ENCODE data around the gene FAM25A.
"Not testable (repeated sequence)": the region's sequence is repeated elsewhere in the genome, so short reads cannot be mapped to it uniquely, and the experiment has no call there.

Gene FAM25A

DNA sequence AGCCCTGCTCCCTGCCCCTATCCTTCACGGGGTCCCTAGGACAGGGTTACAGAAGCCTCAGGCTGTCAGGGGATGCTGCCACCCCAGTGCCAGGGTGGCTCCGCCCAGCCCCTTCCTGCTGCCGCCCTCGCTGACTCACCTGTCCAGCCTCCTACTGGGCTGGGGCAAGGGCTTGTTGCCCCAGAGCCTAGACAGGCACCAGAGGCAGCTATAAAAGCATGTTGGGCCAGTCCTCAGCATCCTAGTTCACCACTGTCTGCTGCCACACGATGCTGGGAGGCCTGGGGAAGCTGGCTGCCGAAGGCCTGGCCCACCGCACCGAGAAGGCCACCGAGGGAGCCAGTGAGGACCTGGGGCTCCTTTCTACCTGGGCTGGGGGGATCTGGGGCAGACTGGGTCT, at the start of gene FAM25A:
Gene FAM25A, plus strand, starts transcription at position 239 of the 400 bp plus-strand sequence. Its CDS starts 31 bp downstream, at position 270.
- DNase-seq (ENCODE audit: low spot score) = not testable (repeated sequence)

DNA sequence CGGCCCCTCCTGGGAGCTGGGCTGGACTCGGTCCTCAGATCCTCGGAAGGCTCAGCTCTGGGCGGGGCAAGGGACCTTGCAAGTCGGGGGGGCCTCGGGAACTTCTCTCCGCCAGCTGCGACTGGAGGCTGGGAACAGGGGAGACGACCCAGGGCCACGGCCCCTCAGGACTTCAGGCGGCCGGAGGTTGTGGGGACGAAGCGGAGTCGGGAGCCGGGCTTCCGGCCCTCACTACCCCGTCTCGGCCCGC, 49.2 kb upstream of the FAM25A start:
- DNase-seq (ENCODE audit: low spot score) = no peak

DNA sequence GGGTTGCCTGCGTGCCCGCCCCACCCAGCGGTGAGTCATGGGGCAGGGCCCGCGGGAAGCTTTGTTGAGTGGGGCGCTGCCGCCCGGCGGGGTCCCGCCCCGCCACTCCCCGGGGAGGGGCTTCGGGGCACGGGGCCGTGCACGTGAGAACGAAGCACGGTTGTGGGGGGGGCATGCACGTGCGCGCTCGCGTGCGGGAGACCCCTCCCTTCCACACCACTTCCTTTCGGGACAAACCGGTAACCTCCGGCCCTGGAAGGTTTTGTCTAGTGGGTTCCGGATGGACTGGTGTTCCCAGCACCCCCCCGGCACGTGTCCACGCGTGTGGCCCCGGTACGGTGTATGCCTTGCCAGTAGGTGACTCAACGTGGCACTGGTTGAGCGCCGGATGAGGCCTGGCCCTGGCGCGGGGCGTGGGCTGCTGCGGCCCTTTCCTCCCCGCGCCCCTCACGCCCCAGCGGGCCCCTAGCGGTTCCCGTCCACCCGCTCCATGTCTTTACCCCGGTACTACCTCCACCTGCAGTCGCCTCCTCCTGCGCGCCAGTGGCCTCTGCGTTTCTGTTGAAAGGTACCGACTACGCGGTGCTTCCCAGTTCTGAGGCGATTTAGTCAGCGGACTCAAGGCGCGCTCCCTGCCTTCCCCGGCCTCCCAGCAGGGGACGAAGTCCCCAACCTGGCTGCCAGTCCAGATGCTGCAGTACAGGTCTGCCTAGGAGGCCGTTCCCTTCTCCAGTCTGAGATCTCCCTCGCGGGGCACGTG, 48.7 kb upstream of the FAM25A start:
- no peak for DNase-seq (ENCODE audit: low spot score)

DNA sequence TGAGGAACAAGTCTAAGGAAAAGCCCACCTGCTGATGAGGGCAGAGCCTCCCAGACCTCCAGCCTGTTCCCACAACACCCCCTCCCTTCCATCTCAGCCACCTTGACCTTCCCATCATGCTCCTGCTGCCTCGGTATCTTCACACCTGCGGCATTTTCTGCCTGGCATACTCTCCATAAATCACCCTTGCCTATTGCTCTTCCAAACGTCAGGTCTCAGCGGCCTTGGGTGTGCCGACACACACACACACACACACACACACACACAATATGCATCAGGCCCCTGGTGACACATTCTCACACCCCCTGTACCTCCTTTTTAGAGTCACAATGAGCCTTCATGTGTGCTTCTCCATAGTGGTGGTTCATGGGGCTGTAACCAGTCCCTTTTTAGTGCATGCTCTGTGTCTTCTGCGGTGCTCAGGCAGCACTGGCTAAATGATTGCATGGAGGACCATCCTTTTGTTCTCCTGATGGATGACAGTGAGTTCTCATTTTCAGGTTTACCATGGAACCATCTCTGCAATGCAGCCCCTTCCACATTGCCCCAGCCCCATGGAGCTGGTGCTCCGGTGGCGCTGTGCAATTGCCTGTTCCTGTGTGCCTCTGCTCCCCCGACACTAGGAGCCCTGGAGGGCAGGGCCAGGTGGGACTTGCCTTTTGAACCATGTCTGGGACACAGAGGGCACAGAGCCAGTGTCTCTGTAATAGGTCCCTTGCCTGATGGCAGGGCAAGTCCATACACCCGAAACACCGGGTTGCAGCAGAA, 47.3 kb upstream of the FAM25A start:
- no peak for DNase-seq (ENCODE audit: low spot score)

DNA sequence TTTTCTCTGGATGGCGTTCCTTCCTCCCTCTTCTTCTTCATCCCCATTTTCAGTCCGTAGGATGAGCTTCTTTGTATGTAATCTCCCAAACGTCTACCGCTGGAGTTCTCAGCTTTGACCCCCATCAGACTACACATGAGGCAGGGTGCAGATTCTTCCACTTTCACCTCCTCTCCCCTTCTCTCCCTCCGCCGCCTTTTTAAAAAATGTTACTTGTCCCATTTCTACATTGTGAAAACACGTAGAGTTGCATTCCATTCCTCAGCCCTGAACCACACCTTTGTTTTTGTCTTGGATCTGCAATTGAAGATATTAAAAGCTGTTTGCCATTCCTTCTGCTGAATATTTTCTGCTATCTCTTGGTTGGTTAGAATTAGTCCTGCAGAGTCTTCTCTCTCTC, 45.6 kb upstream of the FAM25A start:
- DNase-seq (ENCODE audit: low spot score) = no peak

DNA sequence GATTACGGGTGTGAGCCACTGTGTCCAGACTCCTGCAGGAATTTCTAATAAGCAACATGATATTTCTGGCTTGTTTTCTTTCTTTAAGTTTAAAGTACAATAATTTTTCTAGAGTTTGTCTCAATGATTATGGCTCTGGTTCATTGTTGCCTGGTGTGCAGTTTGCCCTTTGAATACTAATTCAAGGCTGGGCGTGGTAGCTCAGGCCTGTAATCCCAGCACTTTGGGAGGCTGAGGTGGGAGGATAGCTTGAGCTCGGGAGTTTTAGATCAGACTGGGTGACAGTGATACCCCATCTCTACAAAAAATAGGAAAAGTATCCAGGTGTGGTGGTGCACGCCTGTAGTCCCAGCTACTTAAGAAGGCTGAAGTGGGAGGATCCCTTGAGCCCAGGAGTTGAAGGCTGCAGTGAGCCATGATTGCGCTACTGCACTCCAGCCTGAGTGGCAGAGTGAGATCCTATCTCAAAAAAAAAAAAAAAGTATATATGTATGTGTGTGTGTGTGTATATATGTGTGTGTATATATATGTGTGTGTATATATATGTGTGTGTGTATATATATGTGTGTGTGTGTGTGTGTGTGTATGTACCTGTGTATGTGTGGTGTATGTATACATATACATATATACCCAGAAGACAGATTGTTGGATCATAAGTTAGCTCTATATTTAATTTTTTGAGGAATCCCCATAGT, 43.6 kb upstream of the FAM25A start:
- no peak for DNase-seq (ENCODE audit: low spot score)

DNA sequence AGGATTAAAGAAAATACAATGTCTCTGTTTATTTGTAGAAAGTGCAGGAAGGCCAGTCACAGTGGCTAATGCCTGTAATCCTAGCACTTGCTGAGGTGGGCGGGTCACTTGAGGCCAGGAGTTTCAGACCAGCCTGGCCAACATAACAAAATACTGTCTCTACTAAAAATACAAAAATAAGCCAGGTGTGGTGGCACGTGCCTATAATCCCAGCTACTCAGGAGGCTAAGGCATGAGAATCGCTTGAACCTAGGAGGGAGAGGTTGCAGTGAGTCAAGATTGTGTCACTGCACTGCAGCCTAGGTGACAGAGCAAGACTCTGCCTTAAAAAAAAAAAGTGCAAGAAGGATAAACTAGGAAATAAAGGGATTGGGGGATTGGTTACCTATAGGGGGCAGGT, 41.6 kb upstream of the FAM25A start:
- not testable (repeated sequence) for DNase-seq (ENCODE audit: low spot score)

DNA sequence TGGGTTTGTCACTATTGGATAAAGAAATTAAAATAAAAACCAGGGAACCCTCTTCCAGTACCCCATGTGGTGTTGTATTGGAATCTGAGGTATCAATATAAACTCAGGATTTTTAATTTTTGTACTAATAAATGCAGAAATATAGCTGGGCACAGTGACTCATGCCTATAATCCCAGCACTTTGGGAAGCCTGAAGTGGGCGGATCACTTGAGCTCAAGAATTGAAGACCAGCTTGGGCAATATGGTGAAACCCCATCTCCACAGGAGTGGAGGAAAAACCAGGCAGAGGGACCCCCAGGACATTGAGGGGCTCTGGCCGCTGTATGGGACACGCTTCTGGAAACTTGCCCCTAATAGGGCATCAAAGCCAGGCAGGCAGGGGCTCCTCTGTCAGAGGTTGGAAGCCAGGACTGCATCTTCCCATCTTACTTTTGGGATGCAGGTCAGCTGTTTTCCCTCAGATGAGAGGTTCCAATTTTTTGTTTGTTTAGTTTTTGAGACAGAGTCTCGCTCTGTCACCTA, 40.7 kb upstream of the FAM25A start:
- DNase-seq (ENCODE audit: low spot score) = no peak

DNA sequence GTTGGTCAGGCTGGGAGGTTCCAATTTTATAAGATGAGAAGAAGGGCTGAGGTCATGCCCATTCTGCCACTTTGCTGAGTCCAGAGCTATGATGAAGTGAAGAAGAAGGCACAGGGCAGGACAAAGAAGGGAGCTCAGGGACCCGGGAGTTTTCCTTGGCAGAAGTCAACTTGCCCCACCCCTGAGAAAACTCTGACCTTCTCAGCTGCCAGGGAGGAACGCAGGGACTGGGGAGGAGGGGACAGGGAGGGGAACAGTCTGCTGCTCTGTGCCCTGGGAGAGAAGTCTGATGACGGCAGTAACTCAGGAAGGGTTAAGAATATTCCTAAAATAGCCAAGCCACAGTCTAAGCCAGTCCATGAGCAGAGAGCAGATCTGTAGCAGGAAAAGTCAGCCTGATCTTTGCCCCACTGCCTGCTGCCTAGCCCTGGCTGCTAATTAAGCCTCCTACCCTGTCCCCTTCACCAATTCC, 40.1 kb upstream of the FAM25A start:
- DNase-seq (ENCODE audit: low spot score) = no peak

DNA sequence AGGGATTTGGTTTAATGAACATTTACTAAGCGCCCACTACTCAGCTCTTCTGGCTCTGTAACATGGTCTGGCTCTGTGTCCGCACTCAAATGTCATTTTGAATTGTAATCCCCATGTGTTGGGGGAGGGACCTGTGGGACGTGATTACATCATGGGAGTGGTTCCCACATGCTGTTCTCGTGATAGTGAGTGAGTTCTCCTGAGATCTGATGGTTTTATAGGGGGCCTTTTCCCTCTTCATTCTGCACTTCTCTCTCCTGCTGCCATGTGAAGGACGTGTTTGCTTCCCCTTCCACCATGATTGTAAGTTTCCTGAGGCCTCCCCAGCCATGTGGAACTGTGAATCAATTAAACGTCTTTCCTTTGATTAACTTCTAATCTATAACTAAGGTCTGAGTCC, 39.1 kb upstream of the FAM25A start:
- not testable (repeated sequence) for DNase-seq (ENCODE audit: low spot score)

DNA sequence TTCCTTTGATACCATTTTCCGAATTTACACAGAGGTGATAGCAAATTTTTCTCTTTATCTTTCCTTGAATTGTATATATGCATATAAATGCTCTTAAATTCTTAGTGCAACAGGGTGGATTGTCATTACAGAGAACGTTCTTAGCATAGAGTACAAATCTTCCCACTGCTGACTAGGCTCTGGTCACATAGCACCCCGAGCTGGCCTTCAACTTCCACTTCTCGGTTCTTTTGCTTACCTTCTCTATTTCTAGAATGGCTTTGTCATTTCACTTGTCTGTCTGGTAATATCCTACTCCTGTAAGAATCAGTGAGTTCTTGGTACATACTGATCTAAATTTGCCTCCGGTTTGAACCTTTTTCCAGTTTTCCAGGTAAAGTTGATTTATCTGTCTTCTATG, 38.4 kb upstream of the FAM25A start:
- DNase-seq (ENCODE audit: low spot score) = no peak

DNA sequence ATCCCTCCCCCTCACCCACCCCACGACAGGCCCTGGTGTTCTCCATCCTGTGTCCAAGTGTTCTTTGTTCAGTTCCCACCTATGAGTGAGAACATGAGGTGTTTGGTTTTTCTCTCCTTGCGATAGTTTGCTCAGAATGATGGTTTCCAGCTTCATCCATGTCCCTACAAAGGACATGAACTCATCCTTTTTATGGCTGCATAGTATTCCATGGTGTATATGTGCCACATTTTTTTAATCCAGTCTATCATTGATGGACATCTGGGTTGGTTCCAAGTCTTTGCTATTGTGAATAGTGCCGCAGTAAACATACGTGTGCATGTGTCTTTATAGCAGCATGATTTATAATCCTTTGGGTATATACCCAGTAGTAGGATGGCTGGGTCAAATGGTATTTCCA, 35.6 kb upstream of the FAM25A start:
- DNase-seq (ENCODE audit: low spot score) = not testable (repeated sequence)

DNA sequence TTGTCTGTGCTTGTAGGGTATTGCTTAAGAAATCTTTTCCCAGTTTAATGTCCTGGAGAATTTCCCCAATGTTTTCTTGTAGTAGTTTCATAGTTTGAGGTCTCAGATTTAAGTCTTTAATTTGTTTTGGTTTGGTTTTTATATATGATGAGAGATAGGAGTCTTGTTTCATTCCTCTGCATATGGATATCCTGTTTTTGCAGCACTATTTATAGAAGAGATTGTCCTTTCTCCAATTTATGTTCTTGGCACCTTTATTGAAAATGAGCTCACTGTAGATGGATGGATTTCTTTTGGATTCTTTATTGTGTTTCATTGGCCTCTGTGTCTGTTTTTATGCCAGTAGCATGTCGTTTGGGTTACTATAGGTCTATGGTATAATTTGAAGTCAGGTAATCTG, 31.6 kb upstream of the FAM25A start:
- DNase-seq (ENCODE audit: low spot score) = no peak

DNA sequence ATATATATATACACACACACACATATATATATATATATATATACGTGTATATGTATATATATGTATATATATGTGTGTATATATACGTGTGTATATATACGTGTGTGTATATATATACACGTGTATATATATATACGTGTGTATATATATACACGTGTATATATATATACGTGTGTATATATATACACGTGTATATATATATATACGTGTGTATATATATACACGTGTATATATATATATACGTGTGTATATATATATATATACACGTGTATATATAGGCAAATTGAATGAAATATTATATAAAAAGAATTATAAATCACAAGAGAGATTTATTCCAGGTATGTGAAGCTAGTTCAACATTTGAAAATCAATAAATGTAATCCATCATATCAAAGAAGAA, 28.7 kb upstream of the FAM25A start:
- DNase-seq (ENCODE audit: low spot score) = not testable (repeated sequence)

DNA sequence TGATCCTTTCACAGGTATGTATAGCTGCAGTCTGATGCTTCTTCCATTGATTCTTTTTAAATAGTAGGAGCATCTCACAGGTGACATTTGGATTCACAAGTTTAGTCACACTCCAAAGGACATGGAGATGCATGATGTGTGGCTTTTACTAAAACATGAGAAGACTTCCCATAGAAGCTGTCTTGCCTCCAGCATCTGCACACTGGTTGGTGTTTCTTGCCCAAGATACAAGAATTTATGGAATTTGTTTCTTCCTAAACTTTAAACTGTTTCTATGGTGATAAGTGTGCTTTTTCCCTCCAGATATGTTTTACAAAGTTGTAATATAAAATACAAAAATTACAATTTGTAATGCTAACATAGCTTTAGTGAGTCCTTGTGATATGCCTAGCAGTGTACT, 27.6 kb upstream of the FAM25A start:
- DNase-seq (ENCODE audit: low spot score) = no peak

DNA sequence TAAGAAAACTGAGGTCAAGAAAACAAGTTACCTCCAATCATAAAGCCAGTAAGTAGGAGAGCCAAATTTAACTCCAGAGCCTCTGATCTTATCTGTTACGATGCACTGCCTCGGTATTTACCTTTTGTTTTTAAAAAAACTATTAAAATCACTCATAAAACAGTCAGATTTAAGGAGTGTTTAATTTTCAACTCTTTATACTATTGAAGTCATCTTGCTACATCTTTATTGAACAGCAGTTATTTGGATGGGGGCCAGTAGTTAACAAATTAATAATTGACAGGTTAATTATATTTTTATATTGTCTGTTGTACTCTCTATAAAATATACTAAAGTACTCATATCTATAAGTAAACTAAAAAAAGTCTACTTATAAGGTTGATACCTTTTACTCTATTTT, 27.2 kb upstream of the FAM25A start:
- DNase-seq (ENCODE audit: low spot score) = no peak

DNA sequence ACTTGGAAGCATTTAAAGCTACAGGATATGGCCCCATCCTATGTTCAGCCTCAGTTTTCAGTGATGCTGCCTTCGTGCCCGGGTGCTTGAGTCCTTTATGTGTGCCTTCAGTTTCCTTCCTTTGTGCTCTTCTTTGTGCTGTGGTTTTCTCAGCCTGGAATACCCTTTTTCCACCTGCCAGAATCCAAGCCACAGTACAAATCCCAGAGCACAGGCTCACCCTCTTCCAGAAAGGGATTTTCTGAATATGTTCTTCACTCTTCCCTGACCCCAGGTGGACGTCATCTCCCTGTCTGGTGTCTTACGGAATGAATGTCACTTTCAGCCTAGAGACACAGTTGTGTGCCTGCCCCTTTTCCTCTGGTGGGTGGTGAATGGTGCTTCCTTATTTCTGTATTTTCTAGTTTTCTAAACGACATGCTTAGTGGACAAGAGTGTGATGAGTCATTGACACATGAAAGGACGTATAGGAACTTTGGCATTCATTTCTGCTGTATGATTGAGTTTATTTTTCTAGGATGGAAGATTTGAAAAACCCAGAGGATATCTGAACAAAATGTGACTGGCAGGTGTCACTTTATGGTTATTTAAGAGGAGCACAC, 20.2 kb upstream of the FAM25A start:
- not testable (repeated sequence) for DNase-seq (ENCODE audit: low spot score)

DNA sequence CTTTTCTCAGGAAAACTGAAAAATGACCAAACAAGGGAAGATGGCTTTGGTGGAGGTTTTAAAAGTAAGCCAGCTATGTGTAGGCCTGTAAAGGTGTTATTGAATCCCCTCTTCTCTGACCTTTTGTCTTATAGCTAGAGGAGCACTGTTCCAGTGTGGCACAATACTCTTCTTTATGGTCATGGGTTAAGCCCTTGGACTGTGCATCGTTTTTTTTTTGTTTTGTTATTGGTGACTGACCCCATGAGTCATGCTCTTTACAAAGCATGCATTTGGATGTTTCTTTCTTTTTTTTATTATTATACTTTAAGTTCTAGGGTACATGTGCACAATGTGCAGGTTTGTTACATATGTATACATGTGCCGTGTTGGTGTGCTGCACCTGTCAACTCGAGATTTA, 19.6 kb upstream of the FAM25A start:
- DNase-seq (ENCODE audit: low spot score) = no peak

DNA sequence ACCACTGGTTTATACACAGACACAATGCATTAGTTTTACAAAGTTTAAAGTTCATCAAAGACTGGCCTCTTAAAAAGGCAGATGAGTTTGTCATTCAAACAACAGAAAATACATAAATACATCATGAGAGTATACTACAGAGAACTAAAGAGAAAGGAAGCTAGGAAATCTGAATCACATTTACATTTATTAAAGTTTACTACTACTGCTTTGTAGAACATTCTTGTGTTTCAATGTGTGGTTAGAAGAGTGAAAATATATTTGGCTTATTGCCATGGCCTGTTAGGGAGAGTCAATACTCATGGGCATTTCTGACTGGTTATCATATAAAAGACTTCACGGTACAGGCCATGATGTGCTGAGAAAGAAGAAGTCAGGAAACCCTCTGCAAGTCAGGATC, 13.0 kb upstream of the FAM25A start:
- DNase-seq (ENCODE audit: low spot score) = not testable (repeated sequence)

DNA sequence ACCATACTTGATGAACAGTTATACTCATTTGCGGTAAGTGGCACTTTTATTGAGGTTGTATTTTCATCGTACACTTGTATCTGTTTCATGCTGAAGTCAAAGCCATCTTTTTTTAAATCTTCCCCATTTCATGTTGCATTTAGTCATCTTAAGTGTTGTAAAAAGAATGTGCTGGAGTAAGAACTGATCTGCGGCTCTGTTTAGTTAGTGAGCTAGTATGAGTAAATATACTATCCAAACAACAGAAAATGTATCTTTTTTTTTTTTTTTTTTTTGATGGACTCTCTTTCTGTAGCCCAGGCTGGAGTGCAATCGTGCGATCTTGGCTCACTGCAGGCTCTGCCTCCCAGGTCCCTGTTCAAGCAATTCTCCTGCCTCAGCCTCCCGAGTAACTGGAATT, 12.4 kb upstream of the FAM25A start:
- DNase-seq (ENCODE audit: low spot score) = not testable (repeated sequence)

DNA sequence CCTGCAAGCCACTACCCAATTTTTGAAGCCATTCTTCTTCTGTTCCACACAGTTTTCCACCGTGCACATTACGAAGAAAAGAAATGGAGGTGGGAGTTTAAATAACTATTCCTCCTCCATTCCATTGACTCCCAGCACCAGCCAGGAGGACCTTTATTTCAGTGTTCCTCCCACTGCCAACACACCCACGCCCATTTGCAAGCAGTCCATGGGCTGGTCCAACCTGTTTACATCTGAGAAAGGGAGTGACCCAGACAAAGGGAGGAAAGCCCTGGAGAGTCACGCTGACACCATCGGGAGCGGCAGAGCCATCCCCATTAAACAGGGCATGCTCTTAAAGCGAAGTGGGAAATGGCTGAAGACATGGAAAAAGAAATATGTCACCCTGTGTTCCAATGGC, 11.8 kb upstream of the FAM25A start:
- DNase-seq (ENCODE audit: low spot score) = not testable (repeated sequence)

DNA sequence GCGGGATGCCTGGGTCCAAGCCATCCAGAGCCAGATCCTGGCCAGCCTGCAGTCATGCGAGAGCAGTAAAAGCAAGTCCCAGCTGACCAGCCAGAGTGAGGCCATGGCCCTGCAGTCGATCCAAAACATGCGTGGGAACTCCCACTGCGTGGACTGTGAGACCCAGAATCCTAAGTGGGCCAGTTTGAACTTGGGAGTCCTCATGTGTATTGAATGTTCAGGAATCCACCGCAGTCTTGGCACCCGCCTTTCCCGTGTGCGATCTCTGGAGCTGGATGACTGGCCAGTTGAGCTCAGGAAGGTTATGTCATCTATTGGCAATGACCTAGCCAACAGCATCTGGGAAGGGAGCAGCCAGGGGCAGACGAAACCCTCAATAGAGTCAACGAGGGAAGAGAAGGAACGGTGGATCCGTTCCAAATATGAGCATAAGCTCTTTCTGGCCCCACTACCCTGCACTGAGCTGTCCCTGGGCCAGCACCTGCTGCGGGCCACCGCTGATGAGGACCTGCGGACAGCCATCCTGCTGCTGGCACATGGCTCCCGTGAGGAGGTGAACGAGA, 10.9 kb upstream of the FAM25A start:
- DNase-seq (ENCODE audit: low spot score) = not testable (repeated sequence)

All from Ammon's horn (tissue), 1 donor.